AG04450 (cell line): ENCODE data around the gene ANKRD40. TPM values are rescaled to one million over a fixed set of nuclear protein-coding genes. Genes with fewer than 3 reads are reported as not detected.
A peak's percentile ranks its signal among the peaks of the same experiment; 100 is the strongest.

Experiments
- CTCF ChIA-PET: fragments of 300-600, 350-600 bp; formaldehyde crosslinking; extraction: SDS; loops from one replicate; lab custom pipeline; 2022; ENCODE audit warnings: antibody characterized with exemption, inconsistent platforms; lab: Charles Lee
- POLR2A ChIA-PET: fragments of 350-600 bp; formaldehyde crosslinking; extraction: SDS; loops from one replicate; lab custom pipeline; 2021; ENCODE audit warnings: antibody characterized with exemption, inconsistent platforms; lab: Yijun Ruan, JAX
- DNase-seq: peaks from one replicate; pipeline ENCODE4 v3.0.0-alpha.2; 2011; ENCODE audit warnings: low read depth, low spot score
- H3K27ac ChIP-seq: one replicate; pipeline ENCODE4 v1.5.1; 2012; ENCODE audit warnings: low read depth, low read length, control low read depth
- H3K27me3 ChIP-seq: one replicate; pipeline ENCODE4 v1.6.0; 2012; ENCODE audit warnings: low read length; ENCODE audit not compliant: control insufficient read depth, insufficient read depth
- H3K4me3 ChIP-seq: 2 replicates; pipeline ENCODE4 v1.5.1; 2011; ENCODE audit warnings: mild to moderate bottlenecking, low read depth, low read length, control low read depth
- H3K9me3 ChIP-seq: 2 replicates; pipeline ENCODE4 v1.5.1; 2012; ENCODE audit warnings: low read length; ENCODE audit not compliant: control insufficient read depth, insufficient read depth
- CTCF ChIP-seq: IDR thresholded peaks from 2 replicates; pipeline ENCODE4 v1.5.1; 2011; ENCODE audit warnings: low read depth, low read length, control low read depth, inconsistent platforms
- polyA plus RNA-seq: library from polyadenylated mRNA; depleted of rRNA; stranded (reverse); fragments of >200 nt; gene quantifications from 2 replicates; pipeline ENCODE4 v1.2.3, GENCODE V29; 2011

The ANKRD40 gene
- polyA plus RNA-seq, 1 experiment, result 39.8 TPM

- no peak for DNase-seq
- CTCF ChIA-PET, result interaction anchor here (0.6 to 2.2 kb wide), 4 partner anchors 10 to 34 kb away, joined by 3 to 10 read pairs (median 6); no protein-coding TSS in a partner anchor
- H3K27ac ChIP-seq, result peak overlapping the region; percentile 90
- H3K27me3 ChIP-seq, result no peaks in the 10 kb centered on the region
- no peak for TF ChIP-seq CTCF
- H3K4me3 ChIP-seq, result no peak overlapping the region
- POLR2A ChIA-PET, result interaction anchor here (1.0 to 3.8 kb wide), 3 partner anchors 20 to 24 kb away, joined by 3 to 29 read pairs (median 5); no protein-coding TSS in a partner anchor
- no peaks in the 10 kb centered on the region for H3K9me3 ChIP-seq
Measured at GRCh38 chr17:50661348-50661747, 46.4 kb downstream of the ANKRD40 start.

- no peak for DNase-seq
- no peak for TF ChIP-seq CTCF
- POLR2A ChIA-PET, result interaction anchor here (0.8 to 3.8 kb wide), 4 partner anchors 10 to 32 kb away, joined by 3 to 29 read pairs (median 4); no protein-coding TSS in a partner anchor
- Histone ChIP-seq H3K9me3 (no peaks in the 10 kb centered on the region), H3K27ac (peak overlapping the region; percentile 90), H3K27me3 (no peaks in the 10 kb centered on the region), H3K4me3 (no peak overlapping the region)
- CTCF ChIA-PET, result interaction anchor here (0.6 to 2.2 kb wide), 8 partner anchors 9 to 110 kb away, joined by 3 to 10 read pairs (median 3); no protein-coding TSS in a partner anchor
Measured at GRCh38 chr17:50660887-50661345, 46.8 kb downstream of the ANKRD40 start.

- H3K4me3 ChIP-seq, result no peak overlapping the region
- H3K27me3 ChIP-seq, result no peaks in the 10 kb centered on the region
- TF ChIP-seq CTCF, result no peak
- ChIA-PET CTCF (interaction anchor here (0.6 to 2.2 kb wide), 7 partner anchors 8 to 110 kb away, joined by 3 to 10 read pairs (median 3); no protein-coding TSS in a partner anchor), POLR2A (interaction anchor here (0.8 to 3.8 kb wide), 4 partner anchors 10 to 32 kb away, joined by 3 to 29 read pairs (median 4); no protein-coding TSS in a partner anchor)
- DNase-seq, result no peak
- no peaks in the 10 kb centered on the region for H3K9me3 ChIP-seq
- H3K27ac ChIP-seq, result peak overlapping the region; percentile 90
Measured at GRCh38 chr17:50660042-50660886, 47.5 kb downstream of the ANKRD40 start.

GRCh38 chr17:50659179-50659578 lies 48.5 kb downstream of the ANKRD40 start:
- no peak for DNase-seq
- H3K27me3 ChIP-seq, result no peaks in the 10 kb centered on the region
- POLR2A ChIA-PET, result interaction anchor here (3.8 kb wide), 1 partner anchor 20 kb away, joined by 29 read pairs; no protein-coding TSS in a partner anchor
- H3K27ac ChIP-seq, result no peak overlapping the region
- no peaks in the 10 kb centered on the region for H3K9me3 ChIP-seq
- CTCF ChIA-PET, result interaction anchor here (0.6 kb wide), 1 partner anchor 36 kb away, joined by 5 read pairs; no protein-coding TSS in a partner anchor
- no peak overlapping the region for H3K4me3 ChIP-seq
- TF ChIP-seq CTCF, result no peak

- Histone ChIP-seq H3K4me3 (no peak overlapping the region), H3K9me3 (no peaks in the 10 kb centered on the region), H3K27me3 (no peaks in the 10 kb centered on the region), H3K27ac (no peak overlapping the region)
- no peak for DNase-seq
- CTCF ChIA-PET, result interaction anchor here (0.5 kb wide), 1 partner anchor 180 kb away, joined by 9 read pairs; no protein-coding TSS in a partner anchor
- POLR2A ChIA-PET, result no interaction called here
- no peak for TF ChIP-seq CTCF
Measured at GRCh38 chr17:50658616-50659015, 49.1 kb downstream of the ANKRD40 start.
